ENCODE results near the gene CRYL1.

DNA sequence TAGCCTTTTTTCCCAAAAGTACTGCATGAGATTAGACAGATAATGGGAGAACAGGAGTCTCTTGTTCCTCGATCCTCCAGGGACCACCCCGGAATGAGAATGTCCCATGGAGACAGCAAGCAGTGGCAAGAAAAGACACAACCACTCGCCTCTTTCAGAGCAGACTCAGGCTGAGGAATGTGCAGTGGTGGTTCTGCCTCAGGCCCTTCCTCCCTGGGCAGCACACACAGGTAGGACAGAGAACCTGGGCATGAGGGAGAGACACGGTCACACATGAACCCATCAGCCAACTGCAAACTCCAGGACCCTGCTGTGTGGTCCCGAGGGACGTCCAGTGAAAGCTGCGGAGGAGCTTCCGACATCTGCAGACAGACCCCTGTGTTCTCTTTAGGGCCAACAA lies 31.0 kb downstream of the CRYL1 start:
- TF ChIP-seq EP300 (IDR thresholded peaks at IDR 0.05; ENCODE audit: borderline replicate concordance) (no peak), ZBTB7A (IDR thresholded peaks at IDR 0.05; ENCODE audit: low read depth) (no peak), YY1 (IDR thresholded peaks at IDR 0.05; ENCODE audit: low read depth) (no peak), RAD21 (IDR thresholded peaks at IDR 0.05; ENCODE audit: low read depth) (no peak), TAF1 (IDR thresholded peaks at IDR 0.05; ENCODE audit: low read depth) (no peak), REST (IDR thresholded peaks at IDR 0.05; ENCODE audit: low read depth) (no peak), CEBPB (IDR thresholded peaks at IDR 0.05) (no peak), MAX (IDR thresholded peaks at IDR 0.05) (no peak), EGR1 (IDR thresholded peaks at IDR 0.05) (no peak), CREB1 (IDR thresholded peaks at IDR 0.05; ENCODE audit: low read depth) (no peak), TCF12 (IDR thresholded peaks at IDR 0.05; ENCODE audit: low read depth) (no peak), NFIC (IDR thresholded peaks at IDR 0.05) (no peak), TEAD4 (IDR thresholded peaks at IDR 0.05) (no peak)
- TF ChIP-seq, protein P1, sequence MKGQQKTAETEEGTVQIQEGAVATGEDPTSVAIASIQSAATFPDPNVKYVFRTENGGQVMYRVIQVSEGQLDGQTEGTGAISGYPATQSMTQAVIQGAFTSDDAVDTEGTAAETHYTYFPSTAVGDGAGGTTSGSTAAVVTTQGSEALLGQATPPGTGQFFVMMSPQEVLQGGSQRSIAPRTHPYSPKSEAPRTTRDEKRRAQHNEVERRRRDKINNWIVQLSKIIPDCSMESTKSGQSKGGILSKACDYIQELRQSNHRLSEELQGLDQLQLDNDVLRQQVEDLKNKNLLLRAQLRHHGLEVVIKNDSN (IDR thresholded peaks at IDR 0.05), result no peak
